Mucosa of stomach (tissue), 1 donor: Measurements from ENCODE around the gene MAOB.

Source experiments
- H3K27me3 ChIP-seq: one replicate; pipeline ENCODE4 v1.7.0; 2013; ENCODE audit warnings: mild to moderate bottlenecking, low read length; ENCODE audit not compliant: control insufficient read depth, insufficient read depth
- H3K36me3 ChIP-seq: one replicate; pipeline ENCODE4 v1.7.0; 2013; ENCODE audit warnings: low read length; ENCODE audit not compliant: control insufficient read depth, insufficient read depth
- H3K4me1 ChIP-seq: one replicate; pipeline ENCODE4 v1.7.0; 2013; ENCODE audit warnings: mild to moderate bottlenecking, low read length; ENCODE audit not compliant: control insufficient read depth, insufficient read depth
- H3K4me3 ChIP-seq: one replicate; pipeline ENCODE4 v1.7.0; 2013; ENCODE audit warnings: low read length
- H3K9ac ChIP-seq: one replicate; pipeline ENCODE4 v1.7.0; 2013; ENCODE audit warnings: mild to moderate bottlenecking, low read length, moderate library complexity
- H3K9me3 ChIP-seq: one replicate; pipeline ENCODE4 v1.7.0; 2013; ENCODE audit warnings: mild to moderate bottlenecking, low read length, moderate library complexity; ENCODE audit not compliant: control insufficient read depth
- donor health status: Pancreatic carcinoma.

The MAOB gene

GRCh38 chrX:43850629-43851028 lies 31.6 kb downstream of the MAOB start:
- Histone ChIP-seq H3K9ac (no peak overlapping the region), H3K4me3 (no peak overlapping the region), H3K36me3 (no peaks in the 10 kb centered on the region), H3K27me3 (no peaks in the 10 kb centered on the region), H3K4me1 (peaks cover 4% of the 10 kb centered on the region), H3K9me3 (no peaks in the 10 kb centered on the region)

- no peaks in the 10 kb centered on the region for H3K27me3 ChIP-seq
- H3K9ac ChIP-seq, result no peak overlapping the region
Observed at GRCh38 chrX:43849173-43849572, 33.1 kb downstream of the MAOB start.

GRCh38 chrX:43847352-43847751 lies 34.9 kb downstream of the MAOB start:
- no peaks in the 10 kb centered on the region for H3K27me3 ChIP-seq
- no peaks in the 10 kb centered on the region for H3K9me3 ChIP-seq

More at GRCh38 chrX:43849173-43849572, 33.1 kb downstream of the MAOB start:
- Histone ChIP-seq H3K4me1 (peaks cover 4% of the 10 kb centered on the region), H3K4me3 (no peak overlapping the region), H3K36me3 (no peaks in the 10 kb centered on the region), H3K9me3 (no peaks in the 10 kb centered on the region)

GRCh38 chrX:43846558-43846957 lies 35.7 kb downstream of the MAOB start:
- H3K9me3 ChIP-seq, result no peaks in the 10 kb centered on the region
- H3K4me3 ChIP-seq, result no peak overlapping the region
- no peak overlapping the region for H3K9ac ChIP-seq
- H3K4me1 ChIP-seq, result peaks cover 4% of the 10 kb centered on the region
- H3K36me3 ChIP-seq, result no peaks in the 10 kb centered on the region
- no peaks in the 10 kb centered on the region for H3K27me3 ChIP-seq

More at GRCh38 chrX:43847352-43847751, 34.9 kb downstream of the MAOB start:
- no peaks in the 10 kb centered on the region for H3K36me3 ChIP-seq
- peaks cover 4% of the 10 kb centered on the region for H3K4me1 ChIP-seq
- no peak overlapping the region for H3K9ac ChIP-seq
- no peak overlapping the region for H3K4me3 ChIP-seq

GRCh38 chrX:43845776-43846175 lies 36.5 kb downstream of the MAOB start:
- Histone ChIP-seq H3K4me3 (no peak overlapping the region), H3K4me1 (peaks cover 4% of the 10 kb centered on the region), H3K9ac (no peak overlapping the region), H3K36me3 (no peaks in the 10 kb centered on the region), H3K27me3 (no peaks in the 10 kb centered on the region), H3K9me3 (no peaks in the 10 kb centered on the region)

- Histone ChIP-seq H3K9ac (no peak overlapping the region), H3K4me3 (no peak overlapping the region), H3K9me3 (no peaks in the 10 kb centered on the region), H3K4me1 (no peaks in the 10 kb centered on the region), H3K36me3 (no peaks in the 10 kb centered on the region), H3K27me3 (no peaks in the 10 kb centered on the region)
Observed at GRCh38 chrX:43840265-43840664, 42.0 kb downstream of the MAOB start.

- Histone ChIP-seq H3K9me3 (no peaks in the 10 kb centered on the region), H3K4me1 (no peaks in the 10 kb centered on the region), H3K27me3 (no peaks in the 10 kb centered on the region), H3K9ac (no peak overlapping the region), H3K4me3 (no peak overlapping the region), H3K36me3 (no peaks in the 10 kb centered on the region)
Observed at GRCh38 chrX:43836435-43837184, 45.6 kb downstream of the MAOB start.

- no peaks in the 10 kb centered on the region for H3K4me1 ChIP-seq
- H3K36me3 ChIP-seq, result no peaks in the 10 kb centered on the region
- no peak overlapping the region for H3K4me3 ChIP-seq
- H3K27me3 ChIP-seq, result no peaks in the 10 kb centered on the region
- H3K9me3 ChIP-seq, result no peaks in the 10 kb centered on the region
- H3K9ac ChIP-seq, result no peak overlapping the region
Observed at GRCh38 chrX:43835559-43835958, 46.7 kb downstream of the MAOB start.

GRCh38 chrX:43827791-43828190 lies 54.5 kb downstream of the MAOB start:
- H3K36me3 ChIP-seq, result no peaks in the 10 kb centered on the region

GRCh38 chrX:43822014-43822413 lies 60.2 kb downstream of the MAOB start:
- Histone ChIP-seq H3K27me3 (no peaks in the 10 kb centered on the region), H3K4me3 (no peak overlapping the region), H3K9me3 (no peaks in the 10 kb centered on the region), H3K4me1 (no peaks in the 10 kb centered on the region), H3K9ac (no peak overlapping the region), H3K36me3 (no peaks in the 10 kb centered on the region)

More at GRCh38 chrX:43827791-43828190, 54.5 kb downstream of the MAOB start:
- H3K27me3 ChIP-seq, result no peaks in the 10 kb centered on the region
- no peak overlapping the region for H3K9ac ChIP-seq
- H3K4me1 ChIP-seq, result no peaks in the 10 kb centered on the region
- no peak overlapping the region for H3K4me3 ChIP-seq
- H3K9me3 ChIP-seq, result no peaks in the 10 kb centered on the region

GRCh38 chrX:43817444-43817843 lies 64.8 kb downstream of the MAOB start:
- Histone ChIP-seq H3K9ac (no peak overlapping the region), H3K27me3 (no peaks in the 10 kb centered on the region), H3K36me3 (no peaks in the 10 kb centered on the region), H3K4me1 (no peaks in the 10 kb centered on the region), H3K9me3 (no peaks in the 10 kb centered on the region), H3K4me3 (no peak overlapping the region)

GRCh38 chrX:43815209-43815608 lies 67.0 kb downstream of the MAOB start:
- Histone ChIP-seq H3K4me1 (no peaks in the 10 kb centered on the region), H3K4me3 (no peak overlapping the region), H3K36me3 (no peaks in the 10 kb centered on the region), H3K27me3 (no peaks in the 10 kb centered on the region), H3K9me3 (no peaks in the 10 kb centered on the region), H3K9ac (no peak overlapping the region)

- no peaks in the 10 kb centered on the region for H3K27me3 ChIP-seq
Observed at GRCh38 chrX:43813898-43814297, 68.4 kb downstream of the MAOB start.

More at GRCh38 chrX:43813898-43814297, 68.4 kb downstream of the MAOB start:
- Histone ChIP-seq H3K4me1 (no peaks in the 10 kb centered on the region), H3K36me3 (no peaks in the 10 kb centered on the region), H3K9ac (no peak overlapping the region), H3K9me3 (no peaks in the 10 kb centered on the region), H3K4me3 (no peak overlapping the region)
